Measurements from ENCODE around the gene MAPT.

DNA sequence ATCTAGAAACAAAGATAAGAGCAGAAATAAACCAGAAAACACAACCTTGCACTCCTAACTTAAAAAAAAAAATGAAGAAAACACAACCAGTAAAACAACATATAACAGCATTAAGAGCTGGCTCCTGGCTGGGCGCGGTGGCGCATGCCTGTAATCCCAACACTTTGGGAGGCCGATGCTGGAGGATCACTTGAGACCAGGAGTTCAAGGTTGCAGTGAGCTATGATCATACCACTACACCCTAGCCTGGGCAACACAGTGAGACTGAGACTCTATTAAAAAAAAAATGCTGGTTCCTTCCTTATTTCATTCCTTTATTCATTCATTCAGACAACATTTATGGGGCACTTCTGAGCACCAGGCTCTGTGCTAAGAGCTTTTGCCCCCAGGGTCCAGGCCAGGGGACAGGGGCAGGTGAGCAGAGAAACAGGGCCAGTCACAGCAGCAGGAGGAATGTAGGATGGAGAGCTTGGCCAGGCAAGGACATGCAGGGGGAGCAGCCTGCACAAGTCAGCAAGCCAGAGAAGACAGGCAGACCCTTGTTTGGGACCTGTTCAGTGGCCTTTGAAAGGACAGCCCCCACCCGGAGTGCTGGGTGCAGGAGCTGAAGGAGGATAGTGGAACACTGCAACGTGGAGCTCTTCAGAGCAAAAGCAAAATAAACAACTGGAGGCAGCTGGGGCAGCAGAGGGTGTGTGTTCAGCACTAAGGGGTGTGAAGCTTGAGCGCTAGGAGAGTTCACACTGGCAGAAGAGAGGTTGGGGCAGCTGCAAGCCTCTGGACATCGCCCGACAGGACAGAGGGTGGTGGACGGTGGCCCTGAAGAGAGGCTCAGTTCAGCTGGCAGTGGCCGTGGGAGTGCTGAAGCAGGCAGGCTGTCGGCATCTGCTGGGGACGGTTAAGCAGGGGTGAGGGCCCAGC, 107.3 kb downstream of the MAPT start:
- TF ChIP-seq POLR2A (IDR thresholded peaks at IDR 0.05) = no peak
- TF ChIP-seq, protein P1, sequence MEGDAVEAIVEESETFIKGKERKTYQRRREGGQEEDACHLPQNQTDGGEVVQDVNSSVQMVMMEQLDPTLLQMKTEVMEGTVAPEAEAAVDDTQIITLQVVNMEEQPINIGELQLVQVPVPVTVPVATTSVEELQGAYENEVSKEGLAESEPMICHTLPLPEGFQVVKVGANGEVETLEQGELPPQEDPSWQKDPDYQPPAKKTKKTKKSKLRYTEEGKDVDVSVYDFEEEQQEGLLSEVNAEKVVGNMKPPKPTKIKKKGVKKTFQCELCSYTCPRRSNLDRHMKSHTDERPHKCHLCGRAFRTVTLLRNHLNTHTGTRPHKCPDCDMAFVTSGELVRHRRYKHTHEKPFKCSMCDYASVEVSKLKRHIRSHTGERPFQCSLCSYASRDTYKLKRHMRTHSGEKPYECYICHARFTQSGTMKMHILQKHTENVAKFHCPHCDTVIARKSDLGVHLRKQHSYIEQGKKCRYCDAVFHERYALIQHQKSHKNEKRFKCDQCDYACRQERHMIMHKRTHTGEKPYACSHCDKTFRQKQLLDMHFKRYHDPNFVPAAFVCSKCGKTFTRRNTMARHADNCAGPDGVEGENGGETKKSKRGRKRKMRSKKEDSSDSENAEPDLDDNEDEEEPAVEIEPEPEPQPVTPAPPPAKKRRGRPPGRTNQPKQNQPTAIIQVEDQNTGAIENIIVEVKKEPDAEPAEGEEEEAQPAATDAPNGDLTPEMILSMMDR (IDR thresholded peaks at IDR 0.05) = no peak
